ENCODE data around the gene CTXND1.

Gene CTXND1

GRCh38 chr15:80151148-80151547 is 100.9 kb downstream of the CTXND1 start:
- H3K4me3 ChIP-seq (ENCODE audit: low read depth, low read length), result no peak overlapping the region
- 0 out of 2 replicates have a peak, but pooled peaks cover 3% of the 10 kb centered on the region for H3K4me1 ChIP-seq (ENCODE audit: control insufficient read depth, insufficient read depth, low read length)
- POLR2A ChIA-PET, result no interaction called here
- H3K9me3 ChIP-seq (ENCODE audit: control insufficient read depth, insufficient read depth, low read depth, low read length), result no peaks in the 10 kb centered on the region
- no peak overlapping the region for H3K27ac ChIP-seq (ENCODE audit: extremely low read depth, low read depth, low read length)
- no peak for TF ChIP-seq ZNF692 (tag by site-specific recombination; IDR thresholded peaks at IDR 0.05)
- TF ChIP-seq KLF7 (tag by site-specific recombination; IDR thresholded peaks at IDR 0.05; ENCODE audit: borderline replicate concordance), result no peak
- TF ChIP-seq YY1 (tag by site-specific recombination; IDR thresholded peaks at IDR 0.05), result no peak
- no peak for TF ChIP-seq SETDB1 (IDR thresholded peaks at IDR 0.05; ENCODE audit: insufficient read length, low read length)
- TF ChIP-seq ZNF488 (tag by site-specific recombination; IDR thresholded peaks at IDR 0.05), result no peak
- TF ChIP-seq SP2 (tag by site-specific recombination; IDR thresholded peaks at IDR 0.05), result no peak
- TF ChIP-seq GFI1B (tag by site-specific recombination; IDR thresholded peaks at IDR 0.05), result no peak
- TF ChIP-seq ZNF391 (tag by site-specific recombination; IDR thresholded peaks at IDR 0.05; ENCODE audit: borderline replicate concordance, low read depth), result no peak
- H3K36me3 ChIP-seq (ENCODE audit: control insufficient read depth in 2 of 2, insufficient read depth in 1 of 2, low read length in 2 of 2), result no peaks in the 10 kb centered on the region
- CTCF ChIA-PET, result interaction anchor here (0.5 to 0.7 kb wide), 3 partner anchors 71 to 813 kb away, joined by 3 to 4 read pairs (median 3); no protein-coding TSS in a partner anchor

Data from HEK293 (cell line).